Ishikawa (cell line): ENCODE measurements around the gene LTBR.
A peak's percentile ranks its signal among the peaks of the same experiment; 100 is the strongest.

Experiments
- EP300 ChIP-seq: IDR thresholded peaks from 2 replicates; pipeline ENCODE4 v1.6.1; 2012; ENCODE audit warnings: borderline replicate concordance
- TAF1 ChIP-seq: IDR thresholded peaks from 2 replicates; pipeline ENCODE4 v1.6.1; 2012; ENCODE audit warnings: low read depth, mild to moderate bottlenecking
- TF ChIP-seq, protein P1 (sequence below): IDR thresholded peaks from 2 replicates; pipeline ENCODE4 v1.6.1; 2012; ENCODE audit warnings: low read depth, mild to moderate bottlenecking

DNA sequence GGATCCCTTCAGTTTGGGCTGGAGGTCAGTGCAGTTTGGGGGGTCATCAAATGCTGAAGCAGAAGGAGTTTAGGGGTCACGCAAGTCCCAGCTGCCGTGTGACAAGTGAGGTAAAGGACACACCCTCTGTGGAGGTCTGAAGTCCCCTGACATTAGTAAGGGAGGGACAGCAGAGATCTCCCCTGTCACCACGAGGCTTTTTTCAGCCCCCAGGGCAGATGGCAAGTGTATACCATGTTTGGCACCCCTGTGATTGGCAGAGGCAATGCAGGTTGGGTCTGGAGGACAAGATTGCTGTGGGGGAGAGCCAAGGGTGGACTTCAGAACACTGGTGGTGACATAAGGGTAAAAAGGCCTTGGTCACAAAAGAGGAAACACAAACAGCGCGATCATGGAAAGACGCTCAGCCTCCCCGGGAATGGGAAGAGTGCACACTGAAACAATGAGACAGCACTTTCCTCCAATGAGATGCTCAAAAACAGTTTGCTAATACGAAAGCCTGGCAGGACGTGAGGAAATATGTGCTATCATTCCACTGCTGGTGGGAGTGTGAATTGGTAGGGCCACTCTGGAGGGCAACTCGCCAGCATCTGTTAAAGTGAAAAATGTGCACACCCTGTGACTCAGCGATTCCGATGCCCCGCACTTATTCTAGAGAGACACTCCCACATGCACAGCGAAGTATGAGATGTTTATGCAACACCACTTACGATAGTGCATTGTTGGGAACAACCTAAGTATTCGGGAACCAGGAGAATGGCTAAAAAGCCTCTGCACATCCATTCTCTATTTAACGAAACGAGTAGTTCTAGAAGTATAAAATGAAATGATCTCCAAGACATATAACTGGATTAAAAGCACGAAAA is 46.4 kb downstream of the LTBR start:
- TF ChIP-seq, protein P1, sequence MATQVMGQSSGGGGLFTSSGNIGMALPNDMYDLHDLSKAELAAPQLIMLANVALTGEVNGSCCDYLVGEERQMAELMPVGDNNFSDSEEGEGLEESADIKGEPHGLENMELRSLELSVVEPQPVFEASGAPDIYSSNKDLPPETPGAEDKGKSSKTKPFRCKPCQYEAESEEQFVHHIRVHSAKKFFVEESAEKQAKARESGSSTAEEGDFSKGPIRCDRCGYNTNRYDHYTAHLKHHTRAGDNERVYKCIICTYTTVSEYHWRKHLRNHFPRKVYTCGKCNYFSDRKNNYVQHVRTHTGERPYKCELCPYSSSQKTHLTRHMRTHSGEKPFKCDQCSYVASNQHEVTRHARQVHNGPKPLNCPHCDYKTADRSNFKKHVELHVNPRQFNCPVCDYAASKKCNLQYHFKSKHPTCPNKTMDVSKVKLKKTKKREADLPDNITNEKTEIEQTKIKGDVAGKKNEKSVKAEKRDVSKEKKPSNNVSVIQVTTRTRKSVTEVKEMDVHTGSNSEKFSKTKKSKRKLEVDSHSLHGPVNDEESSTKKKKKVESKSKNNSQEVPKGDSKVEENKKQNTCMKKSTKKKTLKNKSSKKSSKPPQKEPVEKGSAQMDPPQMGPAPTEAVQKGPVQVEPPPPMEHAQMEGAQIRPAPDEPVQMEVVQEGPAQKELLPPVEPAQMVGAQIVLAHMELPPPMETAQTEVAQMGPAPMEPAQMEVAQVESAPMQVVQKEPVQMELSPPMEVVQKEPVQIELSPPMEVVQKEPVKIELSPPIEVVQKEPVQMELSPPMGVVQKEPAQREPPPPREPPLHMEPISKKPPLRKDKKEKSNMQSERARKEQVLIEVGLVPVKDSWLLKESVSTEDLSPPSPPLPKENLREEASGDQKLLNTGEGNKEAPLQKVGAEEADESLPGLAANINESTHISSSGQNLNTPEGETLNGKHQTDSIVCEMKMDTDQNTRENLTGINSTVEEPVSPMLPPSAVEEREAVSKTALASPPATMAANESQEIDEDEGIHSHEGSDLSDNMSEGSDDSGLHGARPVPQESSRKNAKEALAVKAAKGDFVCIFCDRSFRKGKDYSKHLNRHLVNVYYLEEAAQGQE, result no peak
- TF ChIP-seq EP300 (peak; percentile 83), TAF1 (no peak)
